ENCODE measurements around the gene UBE2Z.

DNA sequence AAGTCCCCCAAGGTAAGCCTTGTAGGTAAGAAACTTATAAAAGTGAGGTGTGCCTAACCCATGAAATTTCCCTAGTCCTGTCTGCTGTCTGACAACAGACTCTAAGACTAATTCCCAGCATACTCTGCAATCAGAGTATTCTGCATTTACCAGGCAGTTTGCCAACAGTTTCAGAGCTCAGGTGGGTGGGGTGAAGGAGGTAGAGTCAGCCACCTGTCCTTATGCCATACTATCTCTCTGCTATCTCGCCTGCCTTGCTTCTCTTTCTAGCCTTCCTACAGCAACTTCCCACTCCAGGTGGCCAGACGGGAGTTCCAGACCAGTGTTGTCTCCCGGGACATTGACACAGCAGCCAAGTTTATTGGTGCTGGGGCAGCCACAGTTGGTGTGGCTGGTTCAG lies 13.3 kb upstream of the UBE2Z start:
- TF ChIP-seq, protein P1, sequence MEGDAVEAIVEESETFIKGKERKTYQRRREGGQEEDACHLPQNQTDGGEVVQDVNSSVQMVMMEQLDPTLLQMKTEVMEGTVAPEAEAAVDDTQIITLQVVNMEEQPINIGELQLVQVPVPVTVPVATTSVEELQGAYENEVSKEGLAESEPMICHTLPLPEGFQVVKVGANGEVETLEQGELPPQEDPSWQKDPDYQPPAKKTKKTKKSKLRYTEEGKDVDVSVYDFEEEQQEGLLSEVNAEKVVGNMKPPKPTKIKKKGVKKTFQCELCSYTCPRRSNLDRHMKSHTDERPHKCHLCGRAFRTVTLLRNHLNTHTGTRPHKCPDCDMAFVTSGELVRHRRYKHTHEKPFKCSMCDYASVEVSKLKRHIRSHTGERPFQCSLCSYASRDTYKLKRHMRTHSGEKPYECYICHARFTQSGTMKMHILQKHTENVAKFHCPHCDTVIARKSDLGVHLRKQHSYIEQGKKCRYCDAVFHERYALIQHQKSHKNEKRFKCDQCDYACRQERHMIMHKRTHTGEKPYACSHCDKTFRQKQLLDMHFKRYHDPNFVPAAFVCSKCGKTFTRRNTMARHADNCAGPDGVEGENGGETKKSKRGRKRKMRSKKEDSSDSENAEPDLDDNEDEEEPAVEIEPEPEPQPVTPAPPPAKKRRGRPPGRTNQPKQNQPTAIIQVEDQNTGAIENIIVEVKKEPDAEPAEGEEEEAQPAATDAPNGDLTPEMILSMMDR (IDR thresholded peaks at IDR 0.05; ENCODE audit: low read length): no peak
- no peak for TF ChIP-seq EZH2 (optimal IDR thresholded peaks at IDR 0.05; ENCODE audit: low read depth, low read length)
